GM12874 (cell line): ENCODE data around the gene F9.
A peak's percentile ranks its signal among the peaks of the same experiment; 100 is the strongest.

Source experiments
- CTCF ChIP-seq: IDR thresholded peaks from 2 replicates; pipeline ENCODE4 v1.5.1; 2011; ENCODE audit warnings: low read depth, mild to moderate bottlenecking, control low read depth, low read length, moderate library complexity; ENCODE audit not compliant: insufficient read depth

The F9 gene

GRCh38 chrX:139559383-139560042 lies 29.0 kb downstream of the F9 start:
- peak; percentile 33; the same call in 1 of the 2 replicates for TF ChIP-seq CTCF

GRCh38 chrX:139560221-139560620 lies 29.7 kb downstream of the F9 start:
- TF ChIP-seq CTCF, result no peak

GRCh38 chrX:139563251-139563650 lies 32.7 kb downstream of the F9 start:
- no peak for TF ChIP-seq CTCF

- TF ChIP-seq CTCF, result no peak
These were observed 36.4 kb downstream of the F9 start for GRCh38 chrX:139566981-139567380.

GRCh38 chrX:139581068-139581467 lies 50.5 kb downstream of the F9 start:
- no peak for TF ChIP-seq CTCF

GRCh38 chrX:139585613-139586012 lies 55.1 kb downstream of the F9 start:
- TF ChIP-seq CTCF, result no peak

- no peak for TF ChIP-seq CTCF
These were observed 65.5 kb downstream of the F9 start for GRCh38 chrX:139596068-139596467.

- TF ChIP-seq CTCF, result no peak
These were observed 69.6 kb downstream of the F9 start for GRCh38 chrX:139600105-139600504.
